Activated CD4-positive, alpha-beta T cell treated with anti-CD3 and anti-CD28 coated beads, Interleukin-2, amount 10 ng/mL, durations not matched to agents 24 days and 14 days (primary cell): ENCODE measurements around the gene GNAI3. TPM values are rescaled to one million over a fixed set of nuclear protein-coding genes. Genes with fewer than 3 reads are reported as not detected.

ENCODE experiments used
- DNase-seq: peaks from one replicate; pipeline ENCODE4 v3.0.0; 2022
- H3K27ac Mint-ChIP-seq: one replicate; pipeline ENCODE4 v1.8.0; 2022; ENCODE audit warnings: mild to moderate bottlenecking, mixed read lengths
- H3K27me3 Mint-ChIP-seq: one replicate; pipeline ENCODE4 v1.8.0; 2022; ENCODE audit warnings: mixed read lengths
- H3K36me3 Mint-ChIP-seq: one replicate; pipeline ENCODE4 v1.8.0; 2022; ENCODE audit warnings: low read depth, mild to moderate bottlenecking, mixed read lengths
- H3K4me1 Mint-ChIP-seq: one replicate; pipeline ENCODE4 v1.8.0; 2021; ENCODE audit warnings: mixed read lengths
- H3K4me3 Mint-ChIP-seq: one replicate; pipeline ENCODE4 v1.8.0; 2022; ENCODE audit warnings: mild to moderate bottlenecking, moderate library complexity, mixed read lengths
- H3K9me3 Mint-ChIP-seq: one replicate; pipeline ENCODE4 v1.8.0; 2021; ENCODE audit warnings: mixed read lengths
- intact Hi-C: fragments of 100-400 bp; cut with micrococcal nuclease; formaldehyde crosslinking; loops from one replicate; pipeline ENCODE4 v1.15.1; 2023
- total RNA-seq: library from RNA; stranded (reverse); gene quantifications from 2 replicates; pipeline ENCODE4 v1.2.3, GENCODE V29; 2022

The GNAI3 gene
- total RNA-seq, 1 donor from 2014 or later, result 8.8 TPM

GRCh38 chr1:109630898-109631512 is 82.6 kb downstream of the GNAI3 start:
- no peak for DNase-seq
- H3K9me3 Mint-ChIP-seq, result no peaks in the 10 kb centered on the region
- peaks cover 10% of the 10 kb centered on the region for H3K4me1 Mint-ChIP-seq
- intact Hi-C loops, result loop anchor here (1.0 kb wide), 1 partner anchor 85 kb away; no protein-coding TSS in a partner anchor
- peaks cover 45% of the 10 kb centered on the region for H3K36me3 Mint-ChIP-seq
- no peak overlapping the region for H3K27ac Mint-ChIP-seq
- no peak overlapping the region for H3K4me3 Mint-ChIP-seq
- no peaks in the 10 kb centered on the region for H3K27me3 Mint-ChIP-seq

GRCh38 chr1:109631513-109632505 is 83.4 kb downstream of the GNAI3 start:
- no peak for DNase-seq
- Mint-ChIP-seq H3K27me3 (no peaks in the 10 kb centered on the region), H3K27ac (no peak overlapping the region), H3K4me3 (no peak overlapping the region), H3K36me3 (peaks cover 39% of the 10 kb centered on the region), H3K4me1 (peaks cover 6% of the 10 kb centered on the region), H3K9me3 (no peaks in the 10 kb centered on the region)
- intact Hi-C loops, result no loop called here

- intact Hi-C loops, result no loop called here
- Mint-ChIP-seq H3K27ac (no peak overlapping the region), H3K27me3 (no peaks in the 10 kb centered on the region), H3K4me1 (peaks cover 6% of the 10 kb centered on the region), H3K9me3 (no peaks in the 10 kb centered on the region), H3K36me3 (peaks cover 33% of the 10 kb centered on the region), H3K4me3 (no peak overlapping the region)
- DNase-seq, result no peak
Observed at GRCh38 chr1:109632671-109633346, 84.4 kb downstream of the GNAI3 start.

GRCh38 chr1:109634292-109634691 is 85.9 kb downstream of the GNAI3 start:
- intact Hi-C loops, result no loop called here
- H3K4me1 Mint-ChIP-seq, result peaks cover 7% of the 10 kb centered on the region
- no peak for DNase-seq
- peaks cover 21% of the 10 kb centered on the region for H3K36me3 Mint-ChIP-seq
- no peak overlapping the region for H3K4me3 Mint-ChIP-seq
- H3K27ac Mint-ChIP-seq, result no peak overlapping the region
- peaks cover 2% of the 10 kb centered on the region for H3K27me3 Mint-ChIP-seq
- H3K9me3 Mint-ChIP-seq, result no peaks in the 10 kb centered on the region

- Mint-ChIP-seq H3K27ac (no peak overlapping the region), H3K36me3 (peaks cover 13% of the 10 kb centered on the region), H3K4me1 (peaks cover 9% of the 10 kb centered on the region), H3K4me3 (no peak overlapping the region), H3K27me3 (peaks cover 3% of the 10 kb centered on the region), H3K9me3 (no peaks in the 10 kb centered on the region)
- intact Hi-C loops, result no loop called here
- no peak for DNase-seq
Observed at GRCh38 chr1:109634771-109635750, 86.6 kb downstream of the GNAI3 start.

GRCh38 chr1:109635862-109636200 is 87.4 kb downstream of the GNAI3 start:
- H3K36me3 Mint-ChIP-seq, result peaks cover 9% of the 10 kb centered on the region
- intact Hi-C loops, result no loop called here
- no peak for DNase-seq

GRCh38 chr1:109636201-109636952 is 88.0 kb downstream of the GNAI3 start:
- Mint-ChIP-seq H3K4me3 (no peak overlapping the region), H3K27ac (no peak overlapping the region), H3K36me3 (peaks cover 6% of the 10 kb centered on the region), H3K27me3 (peaks cover 5% of the 10 kb centered on the region), H3K9me3 (no peaks in the 10 kb centered on the region), H3K4me1 (peaks cover 12% of the 10 kb centered on the region)
- intact Hi-C loops, result no loop called here
- no peak for DNase-seq

More at GRCh38 chr1:109635862-109636200, 87.4 kb downstream of the GNAI3 start:
- H3K4me1 Mint-ChIP-seq, result peaks cover 12% of the 10 kb centered on the region
- no peak overlapping the region for H3K4me3 Mint-ChIP-seq
- no peaks in the 10 kb centered on the region for H3K9me3 Mint-ChIP-seq
- H3K27me3 Mint-ChIP-seq, result peaks cover 5% of the 10 kb centered on the region
- no peak overlapping the region for H3K27ac Mint-ChIP-seq

- H3K27ac Mint-ChIP-seq, result no peak overlapping the region
- intact Hi-C loops, result no loop called here
- H3K9me3 Mint-ChIP-seq, result no peaks in the 10 kb centered on the region
- H3K27me3 Mint-ChIP-seq, result peaks cover 5% of the 10 kb centered on the region
- peaks cover 12% of the 10 kb centered on the region for H3K4me1 Mint-ChIP-seq
- peaks cover 2% of the 10 kb centered on the region for H3K36me3 Mint-ChIP-seq
- DNase-seq, result no peak
- H3K4me3 Mint-ChIP-seq, result no peak overlapping the region
Observed at GRCh38 chr1:109637446-109637845, 89.0 kb downstream of the GNAI3 start.

- no peaks in the 10 kb centered on the region for H3K9me3 Mint-ChIP-seq
- H3K4me1 Mint-ChIP-seq, result peaks cover 18% of the 10 kb centered on the region
- no peaks in the 10 kb centered on the region for H3K36me3 Mint-ChIP-seq
- no peak overlapping the region for H3K27ac Mint-ChIP-seq
- H3K27me3 Mint-ChIP-seq, result peaks cover 5% of the 10 kb centered on the region
- intact Hi-C loops, result no loop called here
- H3K4me3 Mint-ChIP-seq, result no peak overlapping the region
- no peak for DNase-seq
Observed at GRCh38 chr1:109639063-109639840, 90.8 kb downstream of the GNAI3 start.

- Mint-ChIP-seq H3K27ac (peak overlapping the region; percentile 47), H3K36me3 (no peaks in the 10 kb centered on the region), H3K27me3 (peaks cover 5% of the 10 kb centered on the region), H3K4me1 (peaks cover 14% of the 10 kb centered on the region), H3K9me3 (no peaks in the 10 kb centered on the region), H3K4me3 (no peak overlapping the region)
- intact Hi-C loops, result loop anchor here (1.0 kb wide), 1 partner anchor 371 kb away; no protein-coding TSS in a partner anchor
- no peak for DNase-seq
Observed at GRCh38 chr1:109639841-109640184, 91.4 kb downstream of the GNAI3 start.

GRCh38 chr1:109640285-109640865 is 92.0 kb downstream of the GNAI3 start:
- Mint-ChIP-seq H3K9me3 (no peaks in the 10 kb centered on the region), H3K4me1 (peaks cover 13% of the 10 kb centered on the region), H3K27me3 (peaks cover 6% of the 10 kb centered on the region), H3K36me3 (no peaks in the 10 kb centered on the region), H3K4me3 (no peak overlapping the region), H3K27ac (peak overlapping the region; percentile 47)
- peak; percentile 98 for DNase-seq
- intact Hi-C loops, result loop anchor here (1.0 kb wide), 1 partner anchor 371 kb away; no protein-coding TSS in a partner anchor
